Measurements from ENCODE around the gene ITPKC.

GRCh38 chr19:40739030-40739839, 22.3 kb downstream of the ITPKC start:
- TF ChIP-seq CTCF (conservative IDR thresholded peaks at IDR 0.05; ENCODE audit: low read length) (no peak), EZH2phosphoT487 (IDR thresholded peaks at IDR 0.05; ENCODE audit: borderline replicate concordance, low read depth, low read length) (no peak)
